ENCODE measurements around the gene ABHD2.

- TF ChIP-seq YY1 (IDR thresholded peaks at IDR 0.05; ENCODE audit: insufficient read depth, insufficient read length) (no peak), ZNF274 (IDR thresholded peaks at IDR 0.05; ENCODE audit: low read depth, low read length) (no peak)
Measured at GRCh38 chr15:89201465-89202005, 113.3 kb downstream of the ABHD2 start.

Data from NT2/D1 (cell line).